HG03095 (cell line): ENCODE data around the gene BTBD1.
"Not testable (repeated sequence)": the region's sequence is repeated elsewhere in the genome, so short reads cannot be mapped to it uniquely, and the experiment has no call there.

Source experiments
- ATAC-seq: cut with Tn5 transposase; IDR thresholded peaks from one replicate; pipeline ENCODE4 v1.9.1; 2021; ENCODE audit warnings: moderate library complexity; ENCODE audit not compliant: unreplicated experiment

The BTBD1 gene

GRCh38 chr15:83061680-83062079 is 5.4 kb downstream of the BTBD1 start:
- ATAC-seq: no peak

- ATAC-seq: no peak
These were observed 9.2 kb downstream of the BTBD1 start for GRCh38 chr15:83057696-83058376.

DNA sequence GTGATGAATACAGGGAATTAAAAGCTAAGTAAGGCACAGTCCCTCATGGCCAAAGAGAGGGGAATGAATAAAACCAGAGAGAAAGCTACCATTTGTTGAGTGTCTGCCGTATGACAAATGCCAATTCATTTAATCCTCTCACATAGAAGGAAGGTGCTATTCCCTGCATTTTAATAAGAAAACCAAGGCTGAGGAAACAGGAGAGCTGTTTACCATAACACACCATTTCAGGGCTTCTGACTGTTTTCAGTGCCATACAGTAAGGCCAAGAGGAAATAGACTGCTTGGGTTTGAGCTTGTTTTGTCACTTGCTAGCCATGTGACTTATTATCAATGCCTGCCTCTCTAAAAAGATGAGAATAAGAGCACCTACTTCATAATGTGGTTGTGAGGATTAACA is 10.1 kb downstream of the BTBD1 start:
- no peak for ATAC-seq

DNA sequence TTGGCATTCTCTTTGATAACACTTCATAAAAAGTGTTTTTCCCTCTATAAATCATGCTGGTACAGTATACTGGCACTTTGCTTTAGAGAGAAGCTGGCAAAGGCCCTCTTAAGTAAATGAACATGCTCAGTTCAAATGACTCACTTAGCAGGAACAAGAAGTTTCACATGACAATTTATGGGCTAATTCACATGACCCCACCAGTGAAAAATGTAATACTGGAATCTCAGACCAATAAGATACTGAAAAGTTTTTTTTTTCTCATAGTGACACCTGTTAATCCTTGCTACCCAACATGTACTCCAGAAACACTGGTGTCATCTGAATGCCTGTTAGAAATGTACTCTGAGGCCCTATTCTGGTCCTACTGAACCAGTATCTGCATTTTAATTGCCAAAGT is 13.9 kb downstream of the BTBD1 start:
- ATAC-seq: no peak

GRCh38 chr15:83046558-83047127 is 20.4 kb downstream of the BTBD1 start:
- no peak for ATAC-seq

- ATAC-seq: no peak
These were observed 22.9 kb downstream of the BTBD1 start for GRCh38 chr15:83044156-83044555.

DNA sequence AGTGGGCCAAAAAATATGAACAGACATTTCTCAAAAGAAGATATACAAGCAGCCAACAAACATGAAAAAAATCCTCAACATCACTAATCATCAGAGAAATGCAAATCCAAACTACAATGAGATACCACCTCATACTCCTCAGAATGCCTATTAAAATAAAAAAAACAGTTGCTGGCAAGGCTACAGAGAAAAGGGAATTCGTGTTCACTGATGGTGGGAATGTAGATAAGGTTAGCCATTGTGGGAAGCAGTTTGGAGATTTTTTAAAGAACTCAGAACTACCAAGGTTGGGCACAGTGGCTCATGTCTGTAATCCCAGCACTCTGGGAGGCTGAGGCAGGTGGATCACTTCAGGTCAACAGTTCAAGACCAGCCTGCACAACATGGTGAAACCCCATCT is 27.8 kb downstream of the BTBD1 start:
- ATAC-seq: no peak

- ATAC-seq: no peak
These were observed 30.8 kb downstream of the BTBD1 start for GRCh38 chr15:83036253-83036652.

GRCh38 chr15:83031234-83031633 is 35.8 kb downstream of the BTBD1 start:
- not testable (repeated sequence) for ATAC-seq

- no peak for ATAC-seq
These were observed 37.0 kb downstream of the BTBD1 start for GRCh38 chr15:83030021-83030420.

GRCh38 chr15:83018436-83018835 is 48.6 kb downstream of the BTBD1 start:
- no peak for ATAC-seq

- no peak for ATAC-seq
These were observed 50.1 kb downstream of the BTBD1 start for GRCh38 chr15:83016906-83017305.

DNA sequence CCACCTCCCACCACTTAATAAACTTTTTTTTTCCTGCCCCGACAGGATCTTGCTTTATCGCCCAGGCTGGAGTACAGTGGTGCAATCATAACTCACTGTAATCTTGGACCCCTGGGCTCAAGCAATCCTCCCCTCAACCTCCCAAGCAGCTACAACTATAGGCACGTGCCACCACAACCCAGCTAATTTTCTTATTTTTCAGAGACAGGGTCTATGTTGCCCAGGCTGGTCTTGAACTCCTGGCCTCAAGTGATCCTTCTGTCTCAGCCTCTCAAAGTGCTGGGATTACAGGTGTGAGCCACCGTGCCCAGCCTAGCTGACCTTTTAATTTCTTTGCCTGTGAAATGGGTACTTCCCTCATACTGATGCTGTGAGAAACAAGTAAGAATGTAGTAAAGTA is 51.7 kb downstream of the BTBD1 start:
- no peak for ATAC-seq

DNA sequence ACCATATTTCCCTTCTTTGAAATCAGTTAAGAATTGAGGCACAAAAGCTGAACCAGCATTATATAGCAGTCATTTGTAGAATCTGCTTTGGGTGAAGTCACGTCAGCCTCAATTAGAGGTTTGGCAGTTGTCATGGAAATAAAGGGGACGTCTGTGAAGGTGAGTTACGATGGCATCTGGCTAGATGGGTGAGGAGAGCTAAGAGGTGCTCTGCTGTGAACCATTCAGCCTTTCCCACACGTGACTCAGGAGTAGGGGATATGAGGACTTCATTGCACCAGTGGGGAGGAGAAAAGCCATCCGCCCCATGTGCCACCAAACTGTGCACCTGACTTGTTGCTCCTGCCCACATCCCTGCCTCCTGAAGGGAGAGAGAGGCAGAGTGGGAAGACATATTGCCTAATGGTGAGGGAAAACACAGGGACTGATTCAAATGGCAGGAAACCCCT is 52.8 kb downstream of the BTBD1 start:
- ATAC-seq: no peak

GRCh38 chr15:83012636-83013035 is 54.4 kb downstream of the BTBD1 start:
- no peak for ATAC-seq

- no peak for ATAC-seq
These were observed 55.0 kb downstream of the BTBD1 start for GRCh38 chr15:83012076-83012426.

DNA sequence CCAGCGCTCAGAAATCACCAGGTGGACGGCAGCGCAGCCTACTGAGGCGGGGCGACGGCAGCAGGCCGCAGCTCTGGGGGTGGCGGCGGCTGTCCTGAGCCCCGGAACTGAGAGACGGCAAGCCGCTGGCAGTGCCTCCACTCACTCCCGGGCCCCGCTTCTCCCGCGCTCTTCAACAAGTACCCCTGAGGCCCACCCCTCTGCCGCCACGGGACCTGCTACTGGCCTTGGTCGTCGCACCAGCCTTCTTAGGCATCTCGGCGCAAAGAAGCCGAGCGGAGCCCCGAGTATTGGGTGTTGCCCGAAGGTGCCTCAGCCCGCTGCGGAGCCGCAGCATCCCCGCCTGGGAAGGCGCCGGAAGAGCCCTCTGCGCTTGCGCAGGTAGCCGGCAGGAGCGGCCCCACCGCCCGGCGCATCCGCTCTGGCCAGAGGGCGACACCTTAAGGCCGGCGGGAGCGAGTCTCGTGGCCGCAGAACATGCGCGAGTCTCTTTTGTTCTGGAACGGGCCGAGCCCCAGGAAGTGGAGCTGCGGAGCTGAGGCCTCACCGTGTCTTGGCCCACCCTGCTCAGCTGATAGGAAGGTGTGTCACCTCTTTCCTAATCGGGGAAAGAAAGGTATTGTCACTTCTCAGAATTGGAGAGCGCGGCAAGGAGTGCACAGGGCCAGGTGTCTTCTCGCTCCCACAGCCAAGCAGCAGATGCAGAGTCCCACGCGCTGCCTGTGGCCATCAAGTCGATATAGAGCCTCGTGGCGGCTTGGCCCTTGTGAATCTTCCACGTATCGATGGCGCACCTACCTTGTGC is 55.6 kb downstream of the BTBD1 start, which contains the start of gene C15orf40:
Gene C15orf40, minus strand, starts transcription at position 369 of the 805 bp plus-strand sequence. Its CDS starts 32 bp downstream, at position 337.
- peak; percentile 89 for ATAC-seq

DNA sequence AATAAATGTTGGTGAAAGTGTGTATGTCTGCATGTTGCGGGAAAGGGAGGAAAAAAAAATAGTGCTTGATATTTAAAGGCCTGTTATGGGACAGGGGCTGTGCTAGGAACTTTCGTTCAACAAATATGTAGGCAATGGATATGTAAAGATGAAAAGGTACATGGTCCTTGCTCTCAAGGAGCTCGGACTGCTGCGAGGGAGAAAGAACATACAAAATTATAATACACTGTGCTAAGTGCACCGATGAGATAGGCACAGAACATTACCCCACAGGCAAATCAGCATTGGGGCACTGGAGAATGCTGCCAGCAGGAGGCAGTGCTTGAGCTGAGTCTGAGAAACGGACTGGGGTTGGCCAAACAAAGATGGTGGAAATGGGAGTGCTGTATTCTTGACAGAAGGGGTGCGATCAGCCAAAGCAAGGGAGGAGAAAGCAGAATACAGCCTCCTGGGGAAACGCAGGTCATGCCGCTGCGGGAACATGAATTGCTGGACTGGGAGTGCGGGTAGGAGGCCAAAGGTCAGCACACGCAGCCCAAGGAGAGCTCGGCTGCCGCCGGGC is 56.3 kb downstream of the BTBD1 start:
- ATAC-seq: peak; percentile 41

DNA sequence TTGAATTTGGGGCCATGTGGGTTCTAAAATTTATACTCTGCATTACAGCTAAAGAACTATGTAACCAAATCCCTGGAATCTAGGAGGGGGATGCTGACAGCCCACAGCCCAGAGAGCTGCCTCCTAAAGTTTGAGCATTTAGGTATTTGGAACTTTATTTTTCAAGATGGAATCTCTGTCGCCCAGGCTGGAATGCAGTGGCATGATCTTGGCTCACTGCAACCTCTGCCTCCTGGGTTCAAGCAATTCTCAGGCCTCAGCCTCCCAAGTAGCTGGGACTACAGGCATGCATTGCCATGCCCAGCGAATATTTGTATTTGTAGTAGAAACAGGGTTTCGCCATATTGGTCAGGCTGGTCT is 66.4 kb downstream of the BTBD1 start:
- not testable (repeated sequence) for ATAC-seq

- no peak for ATAC-seq
These were observed 67.0 kb downstream of the BTBD1 start for GRCh38 chr15:82999905-83000671.

- no peak for ATAC-seq
These were observed 67.6 kb downstream of the BTBD1 start for GRCh38 chr15:82999426-82999825.
